ENCODE data around the gene ADSS1. TPM values are rescaled to one million over a fixed set of nuclear protein-coding genes. Genes with fewer than 3 reads are reported as not detected.

ADSS1 gene
- total RNA-seq, 1 donor from 2014 or later = 3.7 TPM

GRCh38 chr14:104772707-104773504 is 48.9 kb downstream of the ADSS1 start:
- TF ChIP-seq CTCF (IDR thresholded peaks at IDR 0.05) = no peak
- DNase-seq (ENCODE audit: extremely low spot score, unreplicated experiment) = no peak
- Mint-ChIP-seq H3K27ac (ENCODE audit: unreplicated experiment) (no peak overlapping the region), H3K27me3 (ENCODE audit: unreplicated experiment) (no peaks in the 10 kb centered on the region), H3K4me3 (ENCODE audit: unreplicated experiment) (no peak overlapping the region), H3K36me3 (ENCODE audit: unreplicated experiment) (peaks cover 32% of the 10 kb centered on the region), H3K9me3 (ENCODE audit: unreplicated experiment) (no peaks in the 10 kb centered on the region), H3K4me1 (ENCODE audit: unreplicated experiment) (peaks cover 13% of the 10 kb centered on the region)

- H3K4me3 Mint-ChIP-seq (ENCODE audit: unreplicated experiment) = no peak overlapping the region
- no peak overlapping the region for H3K27ac Mint-ChIP-seq (ENCODE audit: unreplicated experiment)
- H3K36me3 Mint-ChIP-seq (ENCODE audit: unreplicated experiment) = peaks cover 32% of the 10 kb centered on the region
- no peak for TF ChIP-seq CTCF (IDR thresholded peaks at IDR 0.05)
- H3K4me1 Mint-ChIP-seq (ENCODE audit: unreplicated experiment) = peaks cover 12% of the 10 kb centered on the region
- no peaks in the 10 kb centered on the region for H3K9me3 Mint-ChIP-seq (ENCODE audit: unreplicated experiment)
- DNase-seq (ENCODE audit: extremely low spot score, unreplicated experiment) = no peak
- H3K27me3 Mint-ChIP-seq (ENCODE audit: unreplicated experiment) = no peaks in the 10 kb centered on the region
Measured at GRCh38 chr14:104773505-104774452, 49.8 kb downstream of the ADSS1 start.

GRCh38 chr14:104774453-104775072 is 50.5 kb downstream of the ADSS1 start:
- Mint-ChIP-seq H3K9me3 (ENCODE audit: unreplicated experiment) (no peaks in the 10 kb centered on the region), H3K4me3 (ENCODE audit: unreplicated experiment) (no peak overlapping the region), H3K27me3 (ENCODE audit: unreplicated experiment) (no peaks in the 10 kb centered on the region), H3K36me3 (ENCODE audit: unreplicated experiment) (peaks cover 32% of the 10 kb centered on the region), H3K4me1 (ENCODE audit: unreplicated experiment) (peaks cover 6% of the 10 kb centered on the region), H3K27ac (ENCODE audit: unreplicated experiment) (no peak overlapping the region)
- TF ChIP-seq CTCF (IDR thresholded peaks at IDR 0.05) = no peak
- no peak for DNase-seq (ENCODE audit: extremely low spot score, unreplicated experiment)

GRCh38 chr14:104775073-104775489 is 51.1 kb downstream of the ADSS1 start:
- no peaks in the 10 kb centered on the region for H3K9me3 Mint-ChIP-seq (ENCODE audit: unreplicated experiment)
- no peak overlapping the region for H3K27ac Mint-ChIP-seq (ENCODE audit: unreplicated experiment)
- H3K36me3 Mint-ChIP-seq (ENCODE audit: unreplicated experiment) = peaks cover 29% of the 10 kb centered on the region
- DNase-seq (ENCODE audit: extremely low spot score, unreplicated experiment) = no peak
- H3K4me1 Mint-ChIP-seq (ENCODE audit: unreplicated experiment) = peaks cover 2% of the 10 kb centered on the region
- no peak for TF ChIP-seq CTCF (IDR thresholded peaks at IDR 0.05)
- no peaks in the 10 kb centered on the region for H3K27me3 Mint-ChIP-seq (ENCODE audit: unreplicated experiment)
- no peak overlapping the region for H3K4me3 Mint-ChIP-seq (ENCODE audit: unreplicated experiment)

Measured in osteocyte (in vitro differentiated cells).